GM21360 (cell line): ENCODE data around the gene TERB1.

Experiments
- ATAC-seq: cut with Tn5 transposase; IDR thresholded peaks from one replicate; pipeline ENCODE4 v1.9.1; 2021; ENCODE audit warnings: mild to moderate bottlenecking, moderate library complexity; ENCODE audit not compliant: unreplicated experiment

TERB1 gene

GRCh38 chr16:66801320-66802105 is at the start of gene TERB1:
Gene TERB1 (minus strand): TSS chr16:66801584. CDS start chr16:66796798, 4,786 bp downstream.
- ATAC-seq: no peak

- ATAC-seq: no peak
These were observed 48.9 kb upstream of the TERB1 start for GRCh38 chr16:66850115-66850815.

- ATAC-seq: no peak
These were observed 48.2 kb upstream of the TERB1 start for GRCh38 chr16:66849549-66849948.

- ATAC-seq: no peak
These were observed 47.6 kb upstream of the TERB1 start for GRCh38 chr16:66849021-66849420.

- ATAC-seq: no peak
These were observed 46.8 kb upstream of the TERB1 start for GRCh38 chr16:66848172-66848571.

GRCh38 chr16:66847533-66848067 is 46.2 kb upstream of the TERB1 start:
- no peak for ATAC-seq

GRCh38 chr16:66846831-66847230 is 45.4 kb upstream of the TERB1 start:
- ATAC-seq: no peak

- no peak for ATAC-seq
These were observed 44.9 kb upstream of the TERB1 start for GRCh38 chr16:66846266-66846665.

- ATAC-seq: no peak
These were observed 44.4 kb upstream of the TERB1 start for GRCh38 chr16:66845791-66846221.

GRCh38 chr16:66845080-66845410 is 43.7 kb upstream of the TERB1 start:
- ATAC-seq: no peak

- no peak for ATAC-seq
These were observed 43.1 kb upstream of the TERB1 start, which contains the start of gene CA7 for GRCh38 chr16:66844342-66845079. Gene CA7 (plus strand): TSS chr16:66844414. CDS start chr16:66844488, 74 bp downstream.

GRCh38 chr16:66844009-66844341 is 42.6 kb upstream of the TERB1 start:
- ATAC-seq: no peak

GRCh38 chr16:66843191-66843590 is 41.8 kb upstream of the TERB1 start:
- no peak for ATAC-seq

- no peak for ATAC-seq
These were observed 41.4 kb upstream of the TERB1 start for GRCh38 chr16:66842765-66843164.

- no peak for ATAC-seq
These were observed 40.0 kb upstream of the TERB1 start for GRCh38 chr16:66841366-66841765.

- no peak for ATAC-seq
These were observed 39.5 kb upstream of the TERB1 start for GRCh38 chr16:66840883-66841282.

GRCh38 chr16:66834746-66835145 is 33.4 kb upstream of the TERB1 start:
- ATAC-seq: no peak

- no peak for ATAC-seq
These were observed 31.4 kb upstream of the TERB1 start for GRCh38 chr16:66832661-66833305.

- no peak for ATAC-seq
These were observed 30.8 kb upstream of the TERB1 start for GRCh38 chr16:66832190-66832589.

GRCh38 chr16:66830422-66831404 is 29.3 kb upstream of the TERB1 start, which contains the start of gene NAE1:
Gene NAE1 (minus strand): TSS chr16:66830976. CDS start chr16:66830899, 77 bp downstream.
- ATAC-seq: peak; percentile 88
